PC-9 (cell line): ENCODE data around the gene CARS1.

Experiments used
- EZH2 ChIP-seq: fragments of 200-600 bp; sonication (generic); IDR thresholded peaks from 2 replicates; pipeline ENCODE4 v1.8.0; 2017; ENCODE audit warnings: antibody characterized with exemption, low read depth
- TF ChIP-seq, protein P1 (sequence below): fragments of 200-600 bp; sonication (generic); conservative IDR thresholded peaks from 2 replicates; pipeline ENCODE4 v1.6.1; 2017; ENCODE audit warnings: mixed run types, antibody characterized with exemption, mild to moderate bottlenecking, moderate library complexity

DNA sequence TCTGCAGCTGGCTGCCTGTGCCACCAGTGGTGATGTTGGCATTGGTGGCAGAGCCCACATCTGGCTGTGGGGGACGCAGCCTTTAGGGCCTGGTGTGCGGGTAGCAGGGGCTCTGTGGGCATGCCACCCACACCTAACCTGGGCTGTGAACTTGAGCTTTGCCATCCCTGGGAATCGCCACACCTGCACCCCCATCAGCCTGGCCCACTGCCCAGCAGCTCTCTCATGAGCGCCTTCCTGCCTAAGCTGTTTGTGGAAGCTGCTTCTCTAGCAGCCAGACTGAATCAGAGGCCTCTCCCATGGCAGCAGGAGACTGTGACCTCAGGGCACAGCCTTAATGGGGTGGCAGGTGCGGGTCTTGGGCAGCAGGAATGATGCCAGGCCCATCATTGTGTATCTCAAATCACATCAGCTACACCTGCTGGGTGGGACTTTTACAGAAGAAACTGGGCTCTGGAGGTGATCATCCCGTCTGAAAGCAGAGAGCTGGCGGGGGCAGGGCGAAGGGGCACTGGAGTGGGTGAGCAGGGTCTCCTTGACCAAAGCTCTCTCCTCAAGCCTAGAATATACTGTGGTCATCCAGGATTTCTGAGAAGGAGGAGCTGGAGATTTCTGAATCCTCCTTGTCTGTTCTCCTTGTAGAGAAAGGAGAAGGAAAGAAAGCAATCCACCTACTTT is 17.8 kb upstream of the CARS1 start:
- TF ChIP-seq, protein P1, sequence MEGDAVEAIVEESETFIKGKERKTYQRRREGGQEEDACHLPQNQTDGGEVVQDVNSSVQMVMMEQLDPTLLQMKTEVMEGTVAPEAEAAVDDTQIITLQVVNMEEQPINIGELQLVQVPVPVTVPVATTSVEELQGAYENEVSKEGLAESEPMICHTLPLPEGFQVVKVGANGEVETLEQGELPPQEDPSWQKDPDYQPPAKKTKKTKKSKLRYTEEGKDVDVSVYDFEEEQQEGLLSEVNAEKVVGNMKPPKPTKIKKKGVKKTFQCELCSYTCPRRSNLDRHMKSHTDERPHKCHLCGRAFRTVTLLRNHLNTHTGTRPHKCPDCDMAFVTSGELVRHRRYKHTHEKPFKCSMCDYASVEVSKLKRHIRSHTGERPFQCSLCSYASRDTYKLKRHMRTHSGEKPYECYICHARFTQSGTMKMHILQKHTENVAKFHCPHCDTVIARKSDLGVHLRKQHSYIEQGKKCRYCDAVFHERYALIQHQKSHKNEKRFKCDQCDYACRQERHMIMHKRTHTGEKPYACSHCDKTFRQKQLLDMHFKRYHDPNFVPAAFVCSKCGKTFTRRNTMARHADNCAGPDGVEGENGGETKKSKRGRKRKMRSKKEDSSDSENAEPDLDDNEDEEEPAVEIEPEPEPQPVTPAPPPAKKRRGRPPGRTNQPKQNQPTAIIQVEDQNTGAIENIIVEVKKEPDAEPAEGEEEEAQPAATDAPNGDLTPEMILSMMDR: no peak
- TF ChIP-seq EZH2: no peak
